ENCODE results near the gene PSPN.

Gene PSPN

DNA sequence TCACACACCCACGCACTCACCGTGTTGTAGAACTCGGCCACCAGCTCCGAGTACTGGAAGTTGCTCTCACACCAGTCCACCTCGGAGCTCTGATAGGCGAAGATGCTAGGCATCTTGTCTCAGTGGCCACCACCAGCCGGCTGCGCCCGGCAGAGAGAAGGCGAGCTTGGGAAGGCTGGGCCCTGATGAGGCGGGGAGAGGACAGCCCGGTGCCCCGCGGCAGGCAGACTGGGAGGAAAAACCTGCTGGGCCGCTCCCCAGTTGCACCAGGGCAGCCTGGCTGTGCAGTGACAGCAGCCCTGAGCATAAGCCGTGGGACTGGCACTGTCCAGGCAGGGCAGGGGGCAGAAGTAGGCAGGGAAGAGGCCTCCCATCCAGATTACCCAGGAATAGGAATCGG, 42.3 kb downstream of the PSPN start, which contains the start of gene ACER1:
TSS of gene ACER1 (minus strand) at position 174 of the 400 bp plus-strand sequence. CDS start at position 113, 61 bp downstream.
- no peak for TF ChIP-seq ZFX (IDR thresholded peaks at IDR 0.05; ENCODE audit: borderline replicate concordance)
- TF ChIP-seq, protein P1, sequence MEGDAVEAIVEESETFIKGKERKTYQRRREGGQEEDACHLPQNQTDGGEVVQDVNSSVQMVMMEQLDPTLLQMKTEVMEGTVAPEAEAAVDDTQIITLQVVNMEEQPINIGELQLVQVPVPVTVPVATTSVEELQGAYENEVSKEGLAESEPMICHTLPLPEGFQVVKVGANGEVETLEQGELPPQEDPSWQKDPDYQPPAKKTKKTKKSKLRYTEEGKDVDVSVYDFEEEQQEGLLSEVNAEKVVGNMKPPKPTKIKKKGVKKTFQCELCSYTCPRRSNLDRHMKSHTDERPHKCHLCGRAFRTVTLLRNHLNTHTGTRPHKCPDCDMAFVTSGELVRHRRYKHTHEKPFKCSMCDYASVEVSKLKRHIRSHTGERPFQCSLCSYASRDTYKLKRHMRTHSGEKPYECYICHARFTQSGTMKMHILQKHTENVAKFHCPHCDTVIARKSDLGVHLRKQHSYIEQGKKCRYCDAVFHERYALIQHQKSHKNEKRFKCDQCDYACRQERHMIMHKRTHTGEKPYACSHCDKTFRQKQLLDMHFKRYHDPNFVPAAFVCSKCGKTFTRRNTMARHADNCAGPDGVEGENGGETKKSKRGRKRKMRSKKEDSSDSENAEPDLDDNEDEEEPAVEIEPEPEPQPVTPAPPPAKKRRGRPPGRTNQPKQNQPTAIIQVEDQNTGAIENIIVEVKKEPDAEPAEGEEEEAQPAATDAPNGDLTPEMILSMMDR (IDR thresholded peaks at IDR 0.05): no peak
- H3K27ac ChIP-seq: no peak within 1 kb of the TSS

DNA sequence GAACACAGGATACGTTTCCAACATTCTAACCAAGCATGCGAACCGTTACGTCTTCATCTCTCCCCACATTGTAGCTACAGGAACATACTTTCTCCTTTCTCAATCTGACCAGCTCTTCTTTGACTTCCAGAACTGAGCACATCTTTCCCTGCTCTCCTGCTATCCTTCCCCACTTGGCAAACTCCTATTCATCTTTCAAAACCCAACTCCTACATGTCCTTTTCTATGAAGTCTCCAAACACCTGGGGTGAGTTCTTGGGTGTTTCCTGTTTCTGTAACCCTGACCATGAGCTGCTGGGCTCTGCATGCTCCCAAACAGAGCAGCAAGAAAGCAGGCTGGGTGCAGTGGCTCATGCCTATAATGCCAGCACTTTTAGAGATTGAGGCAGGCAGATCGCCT, 48.9 kb downstream of the PSPN start:
- TF ChIP-seq, protein P1 (IDR thresholded peaks at IDR 0.05): no peak
- TF ChIP-seq ZFX (IDR thresholded peaks at IDR 0.05; ENCODE audit: borderline replicate concordance): no peak
- H3K27ac ChIP-seq: no peak overlapping the region

DNA sequence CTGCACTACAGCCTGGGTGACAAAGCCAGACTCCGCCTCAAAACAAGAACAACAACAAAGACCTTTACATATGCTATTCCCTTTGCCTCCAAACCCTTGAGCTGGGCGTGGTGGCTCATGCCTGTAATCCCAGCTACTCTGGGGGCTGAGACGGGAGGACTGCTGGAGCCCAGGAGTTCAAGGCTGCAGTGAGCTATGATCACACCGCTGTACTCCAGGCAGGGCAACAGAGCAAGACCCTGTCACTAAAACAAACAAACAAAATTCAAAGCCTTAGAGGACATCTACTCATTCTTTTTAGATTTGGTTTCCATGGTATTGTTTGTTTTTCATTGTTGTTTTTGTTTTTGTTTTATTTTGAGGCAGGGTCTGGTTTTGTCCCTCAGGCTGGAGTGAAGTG, 50.1 kb downstream of the PSPN start:
- no peak overlapping the region for H3K27ac ChIP-seq
- no peak for TF ChIP-seq ZFX (IDR thresholded peaks at IDR 0.05; ENCODE audit: borderline replicate concordance)
- TF ChIP-seq, protein P1 (IDR thresholded peaks at IDR 0.05): no peak

All from 22Rv1 (cell line).